ENCODE results near the gene RNFT2. TPM values are rescaled to one million over a fixed set of nuclear protein-coding genes. Genes with fewer than 3 reads are reported as not detected.
"Not testable (repeated sequence)": the region's sequence is repeated elsewhere in the genome, so short reads cannot be mapped to it uniquely, and the experiment has no call there.

RNFT2 gene
- polyA plus RNA-seq, 1 donor, result 2.0 TPM

GRCh38 chr12:116745554-116745953 is 7.4 kb downstream of the RNFT2 start:
- no peak for DNase-seq
- H3K4me3 ChIP-seq (ENCODE audit: low read length), result no peak overlapping the region
- H3K27ac ChIP-seq (ENCODE audit: low read length), result no peak overlapping the region
- no peaks in the 10 kb centered on the region for H3K27me3 ChIP-seq (ENCODE audit: control insufficient read depth, insufficient read depth, low read length)
- WGBS (ENCODE audit: insufficient coverage, low lambda C conversion rate), result no CpG with 5 or more reads among the region's 4 CpGs
- H3K4me1 ChIP-seq (ENCODE audit: control insufficient read depth, insufficient read depth, low read length), result no peaks in the 10 kb centered on the region
- H3K9me3 ChIP-seq (ENCODE audit: control insufficient read depth, low read depth, low read length), result no peaks in the 10 kb centered on the region
- H3K36me3 ChIP-seq (ENCODE audit: control insufficient read depth, insufficient read depth, low read length), result no peaks in the 10 kb centered on the region

- Histone ChIP-seq H3K4me1 (ENCODE audit: control insufficient read depth, insufficient read depth, low read length) (no peaks in the 10 kb centered on the region), H3K4me3 (ENCODE audit: low read length) (no peak overlapping the region), H3K36me3 (ENCODE audit: control insufficient read depth, insufficient read depth, low read length) (no peaks in the 10 kb centered on the region), H3K9me3 (ENCODE audit: control insufficient read depth, low read depth, low read length) (no peaks in the 10 kb centered on the region), H3K27me3 (ENCODE audit: control insufficient read depth, insufficient read depth, low read length) (no peaks in the 10 kb centered on the region), H3K27ac (ENCODE audit: low read length) (no peak overlapping the region)
- no peak for DNase-seq
- WGBS (ENCODE audit: insufficient coverage, low lambda C conversion rate), result no CpG with 5 or more reads among the region's 26 CpGs
These were observed 11.8 kb downstream of the RNFT2 start for GRCh38 chr12:116749884-116750283.

GRCh38 chr12:116750298-116750697 is 12.2 kb downstream of the RNFT2 start:
- no peaks in the 10 kb centered on the region for H3K27me3 ChIP-seq (ENCODE audit: control insufficient read depth, insufficient read depth, low read length)
- H3K9me3 ChIP-seq (ENCODE audit: control insufficient read depth, low read depth, low read length), result no peaks in the 10 kb centered on the region
- no peak overlapping the region for H3K27ac ChIP-seq (ENCODE audit: low read length)
- no peaks in the 10 kb centered on the region for H3K4me1 ChIP-seq (ENCODE audit: control insufficient read depth, insufficient read depth, low read length)
- WGBS (ENCODE audit: insufficient coverage, low lambda C conversion rate), result no CpG with 5 or more reads among the region's 4 CpGs
- H3K36me3 ChIP-seq (ENCODE audit: control insufficient read depth, insufficient read depth, low read length), result no peaks in the 10 kb centered on the region
- no peak overlapping the region for H3K4me3 ChIP-seq (ENCODE audit: low read length)
- no peak for DNase-seq

- WGBS (ENCODE audit: insufficient coverage, low lambda C conversion rate), result 100% methylated on average over 2 of the region's 5 CpGs
These were observed 16.0 kb downstream of the RNFT2 start for GRCh38 chr12:116754097-116754496.

GRCh38 chr12:116754783-116755182 is 16.7 kb downstream of the RNFT2 start:
- not testable (repeated sequence) for H3K27ac ChIP-seq (ENCODE audit: low read length); H3K4me3 ChIP-seq (ENCODE audit: low read length); DNase-seq; H3K36me3 ChIP-seq (ENCODE audit: control insufficient read depth, insufficient read depth, low read length); H3K9me3 ChIP-seq (ENCODE audit: control insufficient read depth, low read depth, low read length); H3K27me3 ChIP-seq (ENCODE audit: control insufficient read depth, insufficient read depth, low read length); H3K4me1 ChIP-seq (ENCODE audit: control insufficient read depth, insufficient read depth, low read length)
- no CpG with 5 or more reads among the region's 1 CpG for WGBS (ENCODE audit: insufficient coverage, low lambda C conversion rate)

More at GRCh38 chr12:116754097-116754496, 16.0 kb downstream of the RNFT2 start:
- not testable (repeated sequence) for DNase-seq; H3K4me3 ChIP-seq (ENCODE audit: low read length); H3K27me3 ChIP-seq (ENCODE audit: control insufficient read depth, insufficient read depth, low read length); H3K36me3 ChIP-seq (ENCODE audit: control insufficient read depth, insufficient read depth, low read length); H3K4me1 ChIP-seq (ENCODE audit: control insufficient read depth, insufficient read depth, low read length); H3K9me3 ChIP-seq (ENCODE audit: control insufficient read depth, low read depth, low read length); H3K27ac ChIP-seq (ENCODE audit: low read length)

GRCh38 chr12:116759783-116760621 is 21.9 kb downstream of the RNFT2 start:
- Histone ChIP-seq H3K4me1 (ENCODE audit: control insufficient read depth, insufficient read depth, low read length) (no peaks in the 10 kb centered on the region), H3K36me3 (ENCODE audit: control insufficient read depth, insufficient read depth, low read length) (no peaks in the 10 kb centered on the region), H3K27me3 (ENCODE audit: control insufficient read depth, insufficient read depth, low read length) (no peaks in the 10 kb centered on the region), H3K27ac (ENCODE audit: low read length) (no peak overlapping the region), H3K9me3 (ENCODE audit: control insufficient read depth, low read depth, low read length) (no peaks in the 10 kb centered on the region), H3K4me3 (ENCODE audit: low read length) (peak overlapping the region; percentile 28)
- DNase-seq, result peak in 1 of 2 donors; percentile 25
- WGBS (ENCODE audit: insufficient coverage, low lambda C conversion rate), result no CpG with 5 or more reads among the region's 22 CpGs

GRCh38 chr12:116760622-116761020 is 22.5 kb downstream of the RNFT2 start:
- no peak for DNase-seq
- Histone ChIP-seq H3K27ac (ENCODE audit: low read length) (no peak overlapping the region), H3K9me3 (ENCODE audit: control insufficient read depth, low read depth, low read length) (no peaks in the 10 kb centered on the region), H3K4me1 (ENCODE audit: control insufficient read depth, insufficient read depth, low read length) (no peaks in the 10 kb centered on the region), H3K4me3 (ENCODE audit: low read length) (peak overlapping the region; percentile 28), H3K27me3 (ENCODE audit: control insufficient read depth, insufficient read depth, low read length) (no peaks in the 10 kb centered on the region), H3K36me3 (ENCODE audit: control insufficient read depth, insufficient read depth, low read length) (no peaks in the 10 kb centered on the region)
- no CpG with 5 or more reads among the region's 11 CpGs for WGBS (ENCODE audit: insufficient coverage, low lambda C conversion rate)

- Histone ChIP-seq H3K36me3 (ENCODE audit: control insufficient read depth, insufficient read depth, low read length) (no peaks in the 10 kb centered on the region), H3K4me1 (ENCODE audit: control insufficient read depth, insufficient read depth, low read length) (no peaks in the 10 kb centered on the region), H3K9me3 (ENCODE audit: control insufficient read depth, low read depth, low read length) (no peaks in the 10 kb centered on the region), H3K4me3 (ENCODE audit: low read length) (no peak overlapping the region), H3K27me3 (ENCODE audit: control insufficient read depth, insufficient read depth, low read length) (no peaks in the 10 kb centered on the region), H3K27ac (ENCODE audit: low read length) (no peak overlapping the region)
- no peak for DNase-seq
- WGBS (ENCODE audit: insufficient coverage, low lambda C conversion rate), result no CpG with 5 or more reads among the region's 4 CpGs
These were observed 23.4 kb downstream of the RNFT2 start for GRCh38 chr12:116761499-116761898.

- no peak overlapping the region for H3K4me3 ChIP-seq (ENCODE audit: low read length)
- no peak for DNase-seq
- WGBS (ENCODE audit: insufficient coverage, low lambda C conversion rate), result no CpG with 5 or more reads among the region's 5 CpGs
- no peaks in the 10 kb centered on the region for H3K27me3 ChIP-seq (ENCODE audit: control insufficient read depth, insufficient read depth, low read length)
- no peak overlapping the region for H3K27ac ChIP-seq (ENCODE audit: low read length)
- no peaks in the 10 kb centered on the region for H3K36me3 ChIP-seq (ENCODE audit: control insufficient read depth, insufficient read depth, low read length)
- no peaks in the 10 kb centered on the region for H3K9me3 ChIP-seq (ENCODE audit: control insufficient read depth, low read depth, low read length)
- H3K4me1 ChIP-seq (ENCODE audit: control insufficient read depth, insufficient read depth, low read length), result no peaks in the 10 kb centered on the region
These were observed 27.2 kb downstream of the RNFT2 start for GRCh38 chr12:116765271-116765670.

GRCh38 chr12:116766285-116766684 is 28.2 kb downstream of the RNFT2 start:
- Histone ChIP-seq H3K27me3 (ENCODE audit: control insufficient read depth, insufficient read depth, low read length) (no peaks in the 10 kb centered on the region), H3K27ac (ENCODE audit: low read length) (no peak overlapping the region), H3K36me3 (ENCODE audit: control insufficient read depth, insufficient read depth, low read length) (no peaks in the 10 kb centered on the region), H3K4me1 (ENCODE audit: control insufficient read depth, insufficient read depth, low read length) (no peaks in the 10 kb centered on the region), H3K4me3 (ENCODE audit: low read length) (no peak overlapping the region), H3K9me3 (ENCODE audit: control insufficient read depth, low read depth, low read length) (no peaks in the 10 kb centered on the region)
- 100% methylated on average over 1 of the region's 3 CpGs for WGBS (ENCODE audit: insufficient coverage, low lambda C conversion rate)
- no peak for DNase-seq

- DNase-seq, result no peak
- H3K9me3 ChIP-seq (ENCODE audit: control insufficient read depth, low read depth, low read length), result no peaks in the 10 kb centered on the region
- H3K4me3 ChIP-seq (ENCODE audit: low read length), result no peak overlapping the region
- no CpG with 5 or more reads among the region's 3 CpGs for WGBS (ENCODE audit: insufficient coverage, low lambda C conversion rate)
- H3K27me3 ChIP-seq (ENCODE audit: control insufficient read depth, insufficient read depth, low read length), result no peaks in the 10 kb centered on the region
- no peaks in the 10 kb centered on the region for H3K4me1 ChIP-seq (ENCODE audit: control insufficient read depth, insufficient read depth, low read length)
- H3K27ac ChIP-seq (ENCODE audit: low read length), result no peak overlapping the region
- no peaks in the 10 kb centered on the region for H3K36me3 ChIP-seq (ENCODE audit: control insufficient read depth, insufficient read depth, low read length)
These were observed 28.6 kb downstream of the RNFT2 start for GRCh38 chr12:116766746-116767145.
